NOMO-1 (cell line): ENCODE data around the gene HAUS6.
"Not testable (repeated sequence)": the region's sequence is repeated elsewhere in the genome, so short reads cannot be mapped to it uniquely, and the experiment has no call there.

Source experiments
- DNase-seq, 2 experiments: peaks; one replicate each; lab custom pipeline; 2025; ENCODE audit not compliant: unreplicated experiment in 2 of 2; lab: John Stamatoyannopoulos, UW

Gene HAUS6

DNA sequence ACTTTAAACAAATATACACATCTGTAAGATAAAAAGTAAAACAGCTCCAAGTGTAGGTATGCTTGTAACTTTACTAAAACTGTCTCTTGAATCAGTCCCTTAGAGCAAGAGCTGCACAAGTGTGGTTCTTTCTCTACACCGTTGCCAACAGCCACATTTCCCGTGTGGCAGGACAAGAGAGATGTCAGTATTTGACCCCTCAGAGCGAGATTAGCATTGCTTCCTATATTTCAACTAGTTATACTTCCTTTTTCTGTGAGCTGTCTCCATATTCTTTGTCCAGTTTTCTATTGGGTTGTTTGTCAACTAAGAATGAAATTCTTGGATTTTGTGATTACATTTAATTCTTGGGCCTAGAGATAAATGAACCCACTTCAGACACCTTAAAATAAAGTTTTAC is 16.5 kb upstream of the HAUS6 start:
- peak; percentile 16 to 44 for DNase-seq

DNA sequence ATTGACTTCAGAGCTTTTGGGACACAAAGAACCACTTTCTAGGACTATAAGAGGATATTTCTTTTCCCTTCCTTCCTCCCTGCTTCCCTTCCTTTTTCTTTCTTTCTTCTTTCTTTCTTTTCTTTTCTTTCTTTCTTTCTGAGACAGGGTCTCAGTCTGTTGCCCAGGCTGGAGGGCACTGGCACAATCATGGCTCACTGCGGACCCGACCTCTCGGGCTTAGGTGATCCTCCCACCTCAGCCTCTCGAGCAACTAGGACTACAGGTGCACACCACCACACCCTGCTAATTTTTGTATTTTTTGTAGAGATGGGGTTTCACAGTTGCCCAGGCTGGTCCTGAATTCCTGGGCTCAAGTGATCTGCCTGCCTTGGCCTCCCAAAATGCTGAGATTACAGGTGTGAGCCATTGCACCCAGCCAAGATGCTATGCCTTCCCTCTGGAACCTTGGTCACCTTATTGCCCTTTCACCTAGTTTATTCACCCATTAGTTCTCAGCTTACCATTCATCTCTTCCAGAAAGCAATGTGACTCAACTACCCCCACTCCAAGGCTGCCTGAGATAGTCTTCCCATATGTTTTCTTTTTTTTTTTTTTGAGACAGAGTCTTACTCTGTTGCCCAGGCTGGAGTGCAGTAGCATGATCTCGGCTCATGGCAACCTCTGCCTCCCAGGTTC is 14.5 kb upstream of the HAUS6 start:
- DNase-seq, result no peak

DNA sequence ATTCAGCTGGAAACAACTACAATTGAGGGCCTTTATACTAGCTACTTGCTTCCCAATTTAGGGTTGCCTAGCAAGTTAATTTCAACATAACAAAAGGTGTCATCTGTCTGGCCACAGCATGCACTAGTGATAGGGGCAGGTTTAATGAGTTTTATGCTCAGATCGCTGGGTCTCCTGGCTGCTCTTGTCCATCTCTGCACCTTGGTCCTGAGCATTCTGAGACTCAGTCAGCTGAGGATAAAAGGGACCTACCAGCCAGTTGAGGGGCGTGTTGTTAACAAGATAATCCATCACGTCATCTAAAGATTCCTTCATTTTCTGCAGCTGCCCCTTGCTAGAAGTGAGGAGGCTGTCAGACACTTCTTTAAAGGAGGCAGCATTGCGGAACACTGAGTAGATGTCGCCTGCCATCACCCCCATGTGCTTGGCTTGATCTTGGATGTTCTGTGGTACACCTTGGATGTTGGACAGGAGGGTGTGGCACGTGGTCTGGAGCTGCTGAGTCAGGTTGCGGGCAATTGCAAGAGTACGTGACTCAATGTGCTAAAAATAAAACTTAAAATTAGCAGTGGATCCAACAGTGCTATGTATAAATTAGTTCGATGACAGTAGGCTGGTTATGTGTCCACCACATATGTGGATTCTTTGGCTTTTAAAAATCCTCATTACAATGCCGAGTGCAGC is 13.5 kb upstream of the HAUS6 start:
- DNase-seq, result peak in 1 of 2 experiments; percentile 30

DNA sequence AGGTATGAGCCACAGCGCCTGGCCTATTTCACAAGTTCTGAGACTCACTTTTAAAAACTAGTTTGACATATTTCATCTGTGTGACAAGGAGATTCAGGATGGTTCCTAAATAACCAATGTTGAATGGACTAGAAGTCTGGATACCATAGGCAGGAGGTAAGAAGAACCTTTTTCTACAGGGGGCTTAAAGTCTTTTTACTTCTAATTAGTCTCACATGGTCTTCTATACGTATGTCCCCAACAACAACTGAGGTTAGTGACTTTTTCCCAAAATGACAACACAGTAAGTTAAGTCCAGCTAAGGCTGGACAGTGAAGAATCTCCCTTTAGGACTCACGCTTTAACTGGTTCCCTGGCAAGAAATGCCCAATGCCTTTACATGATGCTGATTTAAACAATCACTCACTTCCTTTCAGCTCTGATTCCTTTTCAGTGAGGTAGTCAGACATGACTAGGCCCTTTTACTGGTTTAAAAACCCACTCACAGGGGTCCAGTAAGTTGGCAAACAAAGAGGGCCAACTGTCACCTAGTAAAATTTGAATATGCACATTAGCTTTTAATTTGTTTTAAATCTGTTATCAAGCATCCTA is 12.1 kb upstream of the HAUS6 start:
- DNase-seq, result no peak

DNA sequence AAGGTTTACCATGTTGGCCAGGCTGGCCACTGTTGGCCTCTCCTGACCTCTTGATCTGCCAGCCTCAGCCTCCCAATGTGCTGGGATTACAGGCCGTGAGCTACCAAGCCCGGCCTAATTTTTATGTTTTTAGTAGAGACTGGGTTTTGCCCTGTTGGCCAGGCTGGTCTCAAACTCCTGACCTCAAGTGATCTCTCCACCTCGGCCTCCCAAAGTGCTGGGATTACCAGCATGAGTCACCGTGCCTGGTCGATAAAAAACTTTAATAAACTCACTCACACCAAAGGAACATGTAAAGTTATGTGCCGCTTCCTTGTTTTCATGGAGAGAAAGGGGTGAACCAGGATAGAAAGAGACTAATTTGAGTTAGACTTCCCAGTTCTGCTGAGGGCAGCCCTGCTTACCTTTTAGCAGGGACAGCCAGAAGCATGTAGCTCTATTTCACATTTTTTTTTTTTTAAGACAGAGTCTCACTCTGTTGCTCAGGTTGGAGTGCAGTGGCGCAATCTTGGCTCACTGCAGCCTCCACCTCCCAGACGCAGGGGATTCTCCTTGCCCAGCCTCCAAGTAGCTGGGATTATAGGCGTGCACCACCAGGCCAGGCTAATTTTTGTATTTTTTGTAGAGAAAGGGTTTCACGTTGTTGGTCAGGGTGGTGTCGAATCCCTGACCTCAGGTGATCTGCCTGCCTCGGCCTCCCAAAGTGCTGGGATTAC is 11.4 kb upstream of the HAUS6 start:
- no peak for DNase-seq

DNA sequence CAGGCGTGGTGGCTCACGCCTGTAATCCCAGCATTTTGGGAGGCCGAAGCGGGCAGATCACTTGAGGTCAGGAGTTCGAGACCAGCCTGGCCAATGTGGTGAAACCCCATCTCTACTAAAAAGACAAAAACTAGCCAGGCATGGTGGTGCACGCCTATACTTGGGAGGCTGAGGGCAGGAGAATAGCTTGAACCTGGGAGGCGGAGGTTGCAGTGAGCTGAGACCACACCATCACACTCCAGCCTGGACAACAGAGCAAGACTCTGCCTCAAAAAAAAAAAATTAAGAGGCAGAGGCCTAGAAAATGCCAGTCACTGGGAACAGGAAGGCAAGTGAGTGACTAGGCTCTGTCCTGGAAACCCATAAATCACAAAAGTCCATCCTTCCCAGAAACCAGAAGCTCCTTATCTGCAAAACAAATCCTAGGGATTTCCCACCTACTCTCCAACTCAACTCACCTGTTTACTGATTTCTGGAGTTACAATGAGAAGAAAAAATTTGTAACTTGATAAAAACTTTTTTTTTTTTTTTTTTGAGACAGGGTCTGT is 10.4 kb upstream of the HAUS6 start:
- not testable (repeated sequence) for DNase-seq

DNA sequence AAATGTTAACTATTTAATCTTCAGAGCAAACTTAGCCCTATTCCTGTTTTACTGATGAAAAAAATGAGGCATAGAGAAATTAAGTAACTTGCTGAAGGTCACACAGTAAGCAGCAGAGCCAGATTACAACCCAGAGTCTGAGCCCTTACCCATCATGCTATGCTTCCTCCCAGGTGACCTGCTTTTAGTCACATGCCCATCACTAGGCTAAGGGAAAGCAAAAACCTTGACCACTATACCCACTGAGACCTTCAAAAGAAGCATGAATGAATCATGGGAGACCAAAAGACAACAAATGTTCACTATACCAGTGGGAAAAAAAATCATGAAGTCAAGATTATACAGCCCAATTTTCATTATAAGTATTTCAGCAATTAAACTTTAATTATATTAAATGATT is 5.3 kb upstream of the HAUS6 start:
- DNase-seq, result no peak

DNA sequence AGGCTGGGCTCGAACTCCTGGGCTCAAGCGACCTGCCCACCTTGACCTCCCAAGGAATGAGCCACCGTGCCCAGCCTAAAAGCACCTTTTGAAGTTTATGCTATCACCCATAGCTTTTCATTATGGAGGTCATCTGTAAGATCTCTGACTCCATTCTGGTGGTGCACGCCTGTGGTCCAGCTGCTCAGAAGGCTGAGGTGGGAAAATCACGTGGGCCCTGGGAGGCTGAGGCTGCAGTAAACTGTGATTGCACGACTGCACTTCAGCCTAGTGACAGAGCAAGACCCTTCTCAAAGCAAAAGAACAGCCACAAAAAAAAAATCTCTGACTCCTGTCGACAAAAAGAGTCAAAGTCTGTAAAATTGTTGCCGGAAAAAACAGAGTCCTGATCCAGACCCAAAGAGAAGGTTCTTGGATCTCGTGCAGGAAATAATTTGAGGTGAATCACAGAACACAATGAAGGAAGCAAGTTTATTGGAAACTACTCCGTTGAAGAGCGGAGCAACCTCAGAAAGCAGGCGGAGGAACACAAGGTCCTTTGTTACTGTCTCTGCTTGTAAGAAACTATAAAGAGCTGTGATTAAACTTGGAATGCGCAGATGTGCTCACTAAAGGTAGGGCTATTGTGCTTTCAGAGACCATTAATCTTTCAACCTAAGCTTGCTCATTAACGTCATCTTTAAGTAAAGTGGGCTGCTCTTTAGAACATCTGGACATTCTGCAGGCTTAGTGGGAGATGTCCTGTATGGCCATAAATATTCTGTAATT is 2.0 kb upstream of the HAUS6 start:
- no peak for DNase-seq

DNA sequence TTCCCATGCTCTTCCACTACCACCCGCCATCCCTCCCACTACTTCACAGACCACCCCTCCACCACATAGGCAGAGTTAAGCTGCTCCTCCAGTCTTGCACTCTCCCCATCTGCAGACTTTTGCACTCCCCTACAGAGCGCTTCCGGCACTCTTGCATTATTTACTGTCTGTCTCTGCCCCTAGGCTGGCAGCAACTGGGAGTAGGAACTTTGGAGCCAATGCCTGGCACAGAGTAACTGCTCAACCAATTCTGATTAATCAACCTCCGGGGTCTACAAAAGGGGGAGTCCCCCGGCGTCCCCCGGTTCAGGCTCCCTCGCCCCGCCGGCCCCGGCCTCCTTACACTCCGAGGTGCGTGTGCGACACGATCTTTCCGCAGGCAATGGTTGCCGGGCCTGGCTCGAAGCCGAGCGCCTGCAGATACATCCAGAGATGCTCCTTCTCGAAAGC is 498 bp downstream of the HAUS6 start:
- no peak for DNase-seq

DNA sequence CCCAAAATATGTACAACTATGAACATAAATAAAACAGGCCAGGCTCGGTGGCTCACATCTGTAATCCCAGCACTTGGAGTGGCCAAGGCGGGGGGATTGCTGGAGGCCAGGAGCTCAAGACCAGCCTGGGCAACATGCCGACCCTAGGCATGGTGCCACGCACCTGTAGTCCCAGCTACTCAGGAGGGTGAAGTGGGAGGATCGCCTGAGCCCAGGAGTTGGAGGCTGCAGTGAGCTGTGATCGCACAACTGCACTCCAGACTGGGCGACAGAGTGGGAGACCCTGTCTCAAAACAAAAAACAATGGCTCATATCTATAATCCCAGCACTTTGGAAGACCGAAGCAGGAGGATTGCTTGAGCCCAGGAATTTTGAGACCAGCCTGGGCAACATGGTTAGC is 1.5 kb downstream of the HAUS6 start:
- DNase-seq, result no peak

DNA sequence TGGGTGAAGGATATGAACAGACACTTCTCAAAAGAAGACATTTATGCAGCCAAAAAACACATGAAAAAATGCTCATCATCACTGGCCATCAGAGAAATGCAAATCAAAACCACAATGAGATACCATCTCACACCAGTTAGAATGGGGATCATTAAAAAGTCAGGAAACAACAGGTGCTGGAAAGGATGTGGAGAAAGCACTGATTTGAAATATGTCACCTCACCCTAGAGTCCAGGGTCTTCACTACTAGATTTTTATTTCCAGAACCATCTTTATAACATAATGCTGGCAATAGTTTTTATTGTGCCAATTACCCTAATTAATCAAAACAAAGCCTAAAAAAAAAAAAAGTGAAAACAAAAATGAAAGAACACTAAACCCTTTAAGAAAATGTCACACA is 5.3 kb downstream of the HAUS6 start:
- DNase-seq, result not testable (repeated sequence)

DNA sequence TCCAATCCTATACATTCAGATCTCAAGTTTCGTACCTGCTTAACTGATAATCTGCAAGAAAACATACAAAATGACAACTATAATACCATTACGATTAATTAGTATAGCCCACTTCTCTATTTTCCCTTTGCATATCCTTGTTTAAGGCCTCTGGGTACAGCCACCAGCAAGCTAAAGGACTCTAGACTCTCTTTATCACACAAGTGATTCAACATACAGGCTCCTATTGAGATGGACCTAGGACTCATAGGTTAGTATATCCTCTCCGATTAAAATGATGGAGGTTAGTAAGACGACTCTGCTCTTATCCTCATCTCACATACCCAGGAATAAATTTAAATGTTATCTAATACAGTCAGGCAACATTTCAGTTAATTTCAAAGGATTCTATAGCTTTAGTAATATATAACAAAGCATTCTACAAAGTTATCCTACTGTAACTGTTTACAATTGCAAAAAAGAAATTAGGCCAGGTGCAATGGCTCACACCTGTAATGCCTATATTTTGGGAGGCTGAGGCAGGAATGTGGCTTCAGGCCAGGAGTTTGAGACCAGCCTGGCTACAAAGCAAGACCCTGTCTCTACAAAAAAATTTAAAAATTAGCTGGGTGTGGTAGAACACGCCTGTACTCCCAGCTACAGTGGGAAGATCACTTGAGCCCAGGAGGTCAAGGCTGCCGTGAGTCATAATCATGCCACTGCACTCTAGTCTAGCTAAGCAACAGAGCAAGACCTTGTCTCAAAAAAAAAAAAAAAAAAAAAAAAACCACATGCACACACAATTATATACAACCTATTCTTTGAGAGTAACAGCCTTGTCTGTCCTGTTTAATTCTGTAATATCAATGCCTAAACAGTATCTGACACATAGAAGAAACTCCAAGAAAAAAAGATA is 15.4 kb downstream of the HAUS6 start:
- no peak for DNase-seq

DNA sequence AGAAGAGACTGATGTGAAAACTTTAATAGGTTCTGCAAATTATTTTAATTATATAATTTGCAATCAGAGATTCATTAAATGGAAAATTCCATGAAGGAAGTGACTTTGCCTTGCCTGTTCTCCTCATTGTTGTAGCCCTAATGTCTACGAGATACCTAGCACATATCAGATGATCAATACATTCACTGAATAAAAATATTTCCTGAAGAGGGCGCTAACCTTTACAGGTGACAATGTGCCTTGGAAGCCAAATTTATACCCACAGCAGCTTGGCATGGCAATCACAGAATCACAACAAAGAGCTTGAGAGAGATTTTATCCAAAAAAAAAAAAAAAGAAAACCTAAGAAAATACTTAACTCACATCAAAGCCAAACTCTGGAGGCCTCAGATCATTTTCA is 17.4 kb downstream of the HAUS6 start:
- no peak for DNase-seq

DNA sequence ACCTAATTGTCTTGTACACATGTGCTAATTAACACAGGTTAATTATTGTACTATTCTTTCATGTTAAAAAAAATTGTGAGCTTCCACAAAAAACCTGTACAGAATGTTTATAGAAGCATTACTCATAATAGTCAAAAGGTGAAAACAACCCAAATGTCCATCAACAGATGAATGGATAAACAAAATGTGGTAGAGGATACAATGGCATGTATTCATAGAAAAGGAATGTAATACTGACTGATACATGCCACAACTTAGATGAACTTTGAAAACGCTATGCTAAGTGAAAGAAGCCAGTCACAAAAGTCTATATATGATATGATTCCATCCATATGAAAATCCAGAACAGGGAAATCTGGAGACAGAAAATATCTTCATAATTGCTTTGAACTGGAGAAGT is 27.9 kb downstream of the HAUS6 start:
- no peak for DNase-seq

DNA sequence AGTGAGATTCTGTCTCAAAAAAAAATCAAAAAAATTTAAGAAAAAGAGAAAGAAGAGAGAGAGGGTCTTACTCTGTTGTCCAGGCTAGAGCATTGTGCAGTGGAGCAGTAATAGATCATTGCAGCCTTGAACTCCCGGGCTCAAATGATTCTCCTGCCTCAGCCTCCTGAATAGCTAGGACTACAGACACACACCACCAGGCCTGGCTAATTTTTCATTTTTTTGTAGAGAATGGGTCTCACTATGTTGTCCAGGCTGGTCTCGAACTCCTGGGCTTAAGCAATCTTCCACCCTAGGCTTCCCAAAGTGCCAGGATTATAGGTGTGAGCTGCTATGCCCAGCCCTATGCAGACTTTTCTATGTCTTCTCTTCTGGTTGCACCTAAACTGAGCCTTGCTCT is 28.5 kb downstream of the HAUS6 start:
- DNase-seq, result no peak

DNA sequence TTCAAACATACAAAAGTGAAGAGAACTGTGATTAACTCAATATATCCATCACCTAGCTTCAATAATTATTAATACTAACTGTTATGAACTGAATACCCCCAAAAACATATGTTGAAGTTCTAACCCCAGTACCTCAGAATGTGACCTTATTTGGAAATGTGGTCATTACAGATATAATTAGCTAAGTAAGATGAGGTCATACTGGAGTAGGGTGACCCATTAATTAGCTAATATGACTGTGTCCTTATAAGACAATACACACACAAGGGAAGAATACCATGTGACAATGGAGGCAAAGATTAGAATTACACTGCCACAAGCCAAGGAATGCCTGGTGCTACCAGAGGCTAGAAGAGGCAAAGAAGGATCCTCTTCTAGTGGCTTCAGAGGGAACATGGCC is 45.7 kb downstream of the HAUS6 start:
- DNase-seq, result no peak

DNA sequence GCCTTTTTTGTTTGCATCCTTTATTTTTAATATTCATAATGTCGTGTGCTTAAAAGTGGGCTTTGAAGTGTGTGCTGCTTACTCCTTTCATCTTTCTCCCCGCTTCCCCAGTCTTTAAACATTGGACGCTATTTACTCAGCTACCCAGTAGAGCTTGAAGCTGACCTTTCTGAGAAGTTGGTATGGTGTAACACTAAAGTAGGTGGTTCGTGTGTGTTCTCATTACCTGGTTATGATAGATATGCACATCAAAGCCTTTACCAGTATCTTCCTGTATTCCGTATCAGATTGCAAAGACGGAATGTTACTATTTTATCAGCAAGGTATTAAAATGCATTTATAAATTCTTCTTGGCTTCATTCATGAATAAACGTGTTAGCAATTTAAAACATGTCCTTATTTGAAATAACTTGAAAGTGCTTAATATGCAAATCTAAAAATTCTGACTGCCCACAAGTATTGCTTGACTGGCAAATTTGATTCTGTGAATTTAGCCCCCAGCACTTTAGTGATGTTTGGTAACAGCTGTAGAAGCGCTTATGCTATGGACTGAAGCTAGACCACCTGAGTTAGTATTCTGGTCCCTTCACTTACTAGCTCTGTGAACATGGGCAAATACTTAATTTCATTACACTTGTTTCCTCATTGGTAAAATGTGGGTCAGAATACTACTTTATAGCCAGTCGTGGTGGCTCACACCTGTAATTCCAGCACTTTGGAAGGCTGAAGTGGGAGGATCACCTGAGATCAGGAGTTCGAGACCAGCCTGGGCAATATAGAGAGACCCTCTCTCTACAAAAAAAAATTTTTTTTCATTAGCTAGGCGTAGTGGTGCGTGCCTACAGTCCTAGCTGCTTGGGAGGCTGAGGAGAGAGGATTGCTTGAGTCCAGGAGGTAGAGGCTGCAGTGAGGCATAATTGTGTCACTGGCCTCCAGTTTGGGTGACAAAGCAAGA is 51.8 kb downstream of the HAUS6 start:
- peak in 1 of 2 experiments; percentile 1 for DNase-seq

DNA sequence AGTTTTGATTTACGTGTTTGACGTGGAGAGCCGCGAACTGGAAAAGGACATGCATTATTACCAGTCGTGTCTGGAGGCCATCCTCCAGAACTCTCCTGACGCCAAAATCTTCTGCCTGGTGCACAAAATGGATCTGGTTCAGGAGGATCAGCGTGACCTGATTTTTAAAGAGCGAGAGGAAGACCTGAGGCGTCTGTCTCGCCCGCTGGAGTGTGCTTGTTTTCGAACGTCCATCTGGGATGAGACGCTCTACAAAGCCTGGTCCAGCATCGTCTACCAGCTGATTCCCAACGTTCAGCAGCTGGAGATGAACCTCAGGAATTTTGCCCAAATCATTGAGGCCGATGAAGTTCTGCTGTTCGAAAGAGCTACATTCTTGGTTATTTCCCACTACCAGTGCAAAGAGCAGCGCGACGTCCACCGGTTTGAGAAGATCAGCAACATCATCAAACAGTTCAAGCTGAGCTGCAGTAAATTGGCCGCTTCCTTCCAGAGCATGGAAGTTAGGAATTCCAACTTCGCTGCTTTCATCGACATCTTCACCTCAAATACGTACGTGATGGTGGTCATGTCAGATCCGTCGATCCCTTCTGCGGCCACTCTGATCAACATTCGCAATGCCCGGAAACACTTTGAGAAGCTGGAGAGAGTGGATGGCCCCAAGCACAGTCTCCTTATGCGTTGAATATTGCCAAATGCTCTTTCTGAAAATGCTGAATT is 52.6 kb downstream of the HAUS6 start:
- DNase-seq, result no peak
